HL-60 (cell line): Measurements from ENCODE around the gene DOCK8.

Experiments used
- DNase-seq, 2 experiments: peaks; one replicate each; pipeline ENCODE4 v3.0.0-alpha.2; 2010 to 2020; ENCODE audit warnings: low read depth in 1 of 2, low spot score in 1 of 2
- H3K27ac ChIP-seq: fragments of 250-450 bp; sonication (Bioruptor Pico); replicated peaks from 2 replicates; pipeline ENCODE4 v1.5.1; 2020; ENCODE audit warnings: mild to moderate bottlenecking, moderate library complexity
- H3K27me3 ChIP-seq: fragments of 250-450 bp; sonication (Bioruptor Pico); 2 replicates; pipeline ENCODE4 v1.5.1; 2021; ENCODE audit warnings: mild to moderate bottlenecking, moderate library complexity; ENCODE audit not compliant: insufficient read depth, poor library complexity, severe bottlenecking
- H3K4me3 ChIP-seq: replicated peaks from 2 replicates; pipeline ENCODE4 v1.5.1; 2011; ENCODE audit warnings: mild to moderate bottlenecking, control low read depth, low read length; ENCODE audit not compliant: insufficient read depth
- GABPA ChIP-seq: IDR thresholded peaks from 2 replicates; pipeline ENCODE4 v1.6.1; 2012; ENCODE audit warnings: low read depth
- POLR2AphosphoS5 ChIP-seq: IDR thresholded peaks from 2 replicates; pipeline ENCODE4 v1.6.1; 2012; ENCODE audit warnings: low read depth
- SPI1 ChIP-seq: IDR thresholded peaks from 2 replicates; pipeline ENCODE4 v1.6.1; 2012; ENCODE audit warnings: low read depth, mild to moderate bottlenecking, borderline replicate concordance
- TF ChIP-seq, protein P1 (sequence below): IDR thresholded peaks from 2 replicates; pipeline ENCODE4 v1.6.1; 2012; ENCODE audit warnings: low read depth; ENCODE audit not compliant: insufficient replicate concordance
- TF ChIP-seq, protein P2 (sequence below): IDR thresholded peaks from one replicate; pipeline ENCODE4 v1.5.1; 2011; ENCODE audit warnings: low read length, control low read depth, inconsistent platforms; ENCODE audit not compliant: insufficient read depth

The DOCK8 gene

DNA sequence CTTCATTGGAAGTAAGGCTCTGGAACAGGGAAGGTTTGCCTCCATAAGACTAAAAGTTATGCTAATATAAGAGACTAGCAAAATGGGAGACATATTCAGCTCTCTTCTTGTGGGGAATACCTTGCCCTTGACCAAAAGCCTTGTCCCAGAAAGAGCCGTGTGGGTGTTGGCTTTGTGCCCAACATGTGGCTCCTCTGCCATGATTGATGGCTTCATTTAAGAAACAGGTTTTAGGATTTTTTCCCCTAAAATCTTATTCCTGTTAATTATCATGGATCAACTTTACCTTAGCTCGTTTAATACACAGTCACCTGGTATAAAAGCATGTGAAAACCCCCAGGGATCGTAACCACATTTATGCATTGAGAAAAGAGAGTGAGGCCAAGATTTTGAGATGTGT, 38.9 kb downstream of the DOCK8 start:
- no peaks in the 10 kb centered on the region for H3K27me3 ChIP-seq

DNA sequence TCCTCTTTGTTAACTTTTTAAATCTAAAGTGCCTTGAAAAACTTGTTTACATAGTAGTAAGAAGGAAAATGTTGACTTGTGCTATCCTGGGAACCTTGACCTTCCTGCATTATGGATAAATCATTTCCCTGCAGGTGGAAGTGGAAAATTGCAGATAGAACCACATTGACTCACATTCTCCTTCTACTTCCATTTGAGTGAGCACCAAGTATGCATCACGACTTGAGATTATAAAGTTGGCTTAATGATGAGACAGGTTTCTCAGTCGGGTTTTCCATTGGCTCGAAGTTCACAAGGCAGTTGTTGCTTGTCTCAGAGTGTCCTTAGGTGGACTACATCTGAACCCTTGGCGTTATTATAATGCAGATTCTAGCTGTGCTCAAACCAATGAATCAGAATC, 39.9 kb downstream of the DOCK8 start:
- no peak for DNase-seq
- Histone ChIP-seq H3K27me3 (no peaks in the 10 kb centered on the region), H3K4me3 (no peak overlapping the region), H3K27ac (no peak overlapping the region)
- TF ChIP-seq, protein P1, sequence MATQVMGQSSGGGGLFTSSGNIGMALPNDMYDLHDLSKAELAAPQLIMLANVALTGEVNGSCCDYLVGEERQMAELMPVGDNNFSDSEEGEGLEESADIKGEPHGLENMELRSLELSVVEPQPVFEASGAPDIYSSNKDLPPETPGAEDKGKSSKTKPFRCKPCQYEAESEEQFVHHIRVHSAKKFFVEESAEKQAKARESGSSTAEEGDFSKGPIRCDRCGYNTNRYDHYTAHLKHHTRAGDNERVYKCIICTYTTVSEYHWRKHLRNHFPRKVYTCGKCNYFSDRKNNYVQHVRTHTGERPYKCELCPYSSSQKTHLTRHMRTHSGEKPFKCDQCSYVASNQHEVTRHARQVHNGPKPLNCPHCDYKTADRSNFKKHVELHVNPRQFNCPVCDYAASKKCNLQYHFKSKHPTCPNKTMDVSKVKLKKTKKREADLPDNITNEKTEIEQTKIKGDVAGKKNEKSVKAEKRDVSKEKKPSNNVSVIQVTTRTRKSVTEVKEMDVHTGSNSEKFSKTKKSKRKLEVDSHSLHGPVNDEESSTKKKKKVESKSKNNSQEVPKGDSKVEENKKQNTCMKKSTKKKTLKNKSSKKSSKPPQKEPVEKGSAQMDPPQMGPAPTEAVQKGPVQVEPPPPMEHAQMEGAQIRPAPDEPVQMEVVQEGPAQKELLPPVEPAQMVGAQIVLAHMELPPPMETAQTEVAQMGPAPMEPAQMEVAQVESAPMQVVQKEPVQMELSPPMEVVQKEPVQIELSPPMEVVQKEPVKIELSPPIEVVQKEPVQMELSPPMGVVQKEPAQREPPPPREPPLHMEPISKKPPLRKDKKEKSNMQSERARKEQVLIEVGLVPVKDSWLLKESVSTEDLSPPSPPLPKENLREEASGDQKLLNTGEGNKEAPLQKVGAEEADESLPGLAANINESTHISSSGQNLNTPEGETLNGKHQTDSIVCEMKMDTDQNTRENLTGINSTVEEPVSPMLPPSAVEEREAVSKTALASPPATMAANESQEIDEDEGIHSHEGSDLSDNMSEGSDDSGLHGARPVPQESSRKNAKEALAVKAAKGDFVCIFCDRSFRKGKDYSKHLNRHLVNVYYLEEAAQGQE = no peak
- TF ChIP-seq POLR2AphosphoS5 (no peak), SPI1 (no peak), GABPA (no peak)
- TF ChIP-seq, protein P2, sequence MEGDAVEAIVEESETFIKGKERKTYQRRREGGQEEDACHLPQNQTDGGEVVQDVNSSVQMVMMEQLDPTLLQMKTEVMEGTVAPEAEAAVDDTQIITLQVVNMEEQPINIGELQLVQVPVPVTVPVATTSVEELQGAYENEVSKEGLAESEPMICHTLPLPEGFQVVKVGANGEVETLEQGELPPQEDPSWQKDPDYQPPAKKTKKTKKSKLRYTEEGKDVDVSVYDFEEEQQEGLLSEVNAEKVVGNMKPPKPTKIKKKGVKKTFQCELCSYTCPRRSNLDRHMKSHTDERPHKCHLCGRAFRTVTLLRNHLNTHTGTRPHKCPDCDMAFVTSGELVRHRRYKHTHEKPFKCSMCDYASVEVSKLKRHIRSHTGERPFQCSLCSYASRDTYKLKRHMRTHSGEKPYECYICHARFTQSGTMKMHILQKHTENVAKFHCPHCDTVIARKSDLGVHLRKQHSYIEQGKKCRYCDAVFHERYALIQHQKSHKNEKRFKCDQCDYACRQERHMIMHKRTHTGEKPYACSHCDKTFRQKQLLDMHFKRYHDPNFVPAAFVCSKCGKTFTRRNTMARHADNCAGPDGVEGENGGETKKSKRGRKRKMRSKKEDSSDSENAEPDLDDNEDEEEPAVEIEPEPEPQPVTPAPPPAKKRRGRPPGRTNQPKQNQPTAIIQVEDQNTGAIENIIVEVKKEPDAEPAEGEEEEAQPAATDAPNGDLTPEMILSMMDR = no peak

More for the DNA sequence above, 38.9 kb downstream of the DOCK8 start:
- no peak for DNase-seq
- TF ChIP-seq POLR2AphosphoS5 = no peak
- TF ChIP-seq SPI1 = no peak
- TF ChIP-seq, protein P2 = no peak
- no peak for TF ChIP-seq GABPA
- TF ChIP-seq, protein P1 = no peak
- Histone ChIP-seq H3K4me3 (no peak overlapping the region), H3K27ac (no peak overlapping the region)

DNA sequence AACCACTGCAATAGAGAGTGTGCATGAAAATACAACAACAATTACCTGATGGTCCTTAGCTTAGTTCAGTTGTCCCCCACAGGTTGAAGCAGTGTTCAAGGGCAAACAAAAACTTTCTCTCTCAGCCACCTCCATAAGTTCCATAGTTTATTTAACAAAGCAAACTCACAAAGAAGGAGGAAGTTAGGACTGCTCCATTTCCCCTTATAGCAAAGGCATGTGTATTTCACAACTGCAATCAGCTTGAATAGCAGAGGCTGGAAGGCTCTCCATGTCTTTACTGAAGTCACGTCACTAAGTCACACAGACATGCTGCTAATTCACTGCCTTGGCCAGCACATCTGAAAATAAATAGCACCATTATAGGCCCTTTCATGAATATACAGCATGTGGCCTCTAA, 43.3 kb downstream of the DOCK8 start:
- H3K27me3 ChIP-seq = no peaks in the 10 kb centered on the region
- DNase-seq = peak; percentile 54 to 85
- TF ChIP-seq SPI1 (peak; percentile 87), POLR2AphosphoS5 (no peak)
- H3K27ac ChIP-seq = peak overlapping the region; percentile 80
- no peak overlapping the region for H3K4me3 ChIP-seq

DNA sequence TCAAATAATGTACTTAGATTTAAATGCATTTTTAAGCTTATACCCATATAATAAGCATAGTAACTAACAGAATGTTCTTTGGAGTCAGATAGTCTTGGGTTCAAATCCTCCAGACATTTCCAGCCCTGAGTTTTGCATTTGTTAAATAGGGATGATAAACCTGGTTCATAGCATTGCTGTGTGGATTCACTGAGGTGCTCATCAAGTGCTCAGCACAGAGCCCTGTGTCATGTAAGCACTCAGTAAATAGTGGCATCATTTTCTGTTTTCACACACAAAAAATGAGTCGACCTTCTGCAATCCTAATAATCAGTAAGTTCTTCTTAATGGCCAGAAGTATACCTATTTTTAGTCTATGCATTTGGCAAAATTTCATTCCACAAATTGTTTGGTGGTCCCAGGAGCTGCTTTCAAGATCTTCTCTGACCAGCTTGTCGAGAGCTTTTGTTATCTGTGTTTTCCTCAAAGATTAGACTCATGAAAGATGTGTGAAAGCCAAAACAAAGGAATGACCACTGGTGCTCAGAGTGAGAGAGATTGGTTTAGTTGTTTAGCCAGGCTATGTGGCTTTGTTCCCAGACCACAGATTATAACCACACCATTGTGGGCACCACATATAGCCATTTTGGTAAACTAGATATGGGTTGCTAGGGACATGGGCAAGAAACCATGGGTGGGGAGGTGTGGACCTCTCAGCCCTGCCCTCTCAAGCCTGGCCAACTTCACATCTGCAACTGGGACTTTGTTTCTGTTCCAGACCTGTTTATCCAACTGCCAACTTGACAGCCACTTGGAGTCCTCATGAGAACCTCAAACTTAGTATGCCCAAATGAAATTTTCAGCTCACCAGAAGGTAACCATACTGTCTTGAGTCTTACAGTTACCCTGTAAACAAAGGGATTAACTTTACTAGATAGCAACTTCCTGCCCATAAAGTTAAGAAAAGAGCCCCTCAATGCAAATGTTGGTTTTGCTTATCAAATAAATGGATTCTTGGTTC, 45.0 kb downstream of the DOCK8 start:
- Histone ChIP-seq H3K27me3 (no peaks in the 10 kb centered on the region), H3K27ac (no peak overlapping the region)
- no peak for DNase-seq

More for the DNA sequence above, 45.0 kb downstream of the DOCK8 start:
- no peak overlapping the region for H3K4me3 ChIP-seq
- TF ChIP-seq POLR2AphosphoS5 (no peak), SPI1 (no peak), GABPA (no peak)
- TF ChIP-seq, protein P2 = no peak
- TF ChIP-seq, protein P1 = no peak
